HG02763 (cell line): ENCODE measurements around the gene GPER1.
"Not testable (repeated sequence)": the region's sequence is repeated elsewhere in the genome, so short reads cannot be mapped to it uniquely, and the experiment has no call there.

Experiments used
- ATAC-seq: cut with Tn5 transposase; IDR thresholded peaks from one replicate; pipeline ENCODE4 v1.9.1; 2021; ENCODE audit warnings: mild to moderate bottlenecking, moderate library complexity; ENCODE audit not compliant: unreplicated experiment

The GPER1 gene

GRCh38 chr7:1087952-1088920 is at the start of gene GPER1:
GPER1 (plus strand) TSS chr7:1088113; CDS start chr7:1091729, 3,616 bp downstream.
- no peak for ATAC-seq

- not testable (repeated sequence) for ATAC-seq
Observed at GRCh38 chr7:1040233-1040632, 47.7 kb upstream of the GPER1 start.

- ATAC-seq: no peak
Observed at GRCh38 chr7:1040790-1041189, 47.1 kb upstream of the GPER1 start.

- ATAC-seq: no peak
Observed at GRCh38 chr7:1041551-1042491, 46.1 kb upstream of the GPER1 start.

GRCh38 chr7:1042492-1042833 is 45.5 kb upstream of the GPER1 start:
- no peak for ATAC-seq

GRCh38 chr7:1043552-1044188 is 44.2 kb upstream of the GPER1 start:
- ATAC-seq: no peak

GRCh38 chr7:1044189-1045068 is 43.5 kb upstream of the GPER1 start, which contains the start of gene GPR146:
GPR146 (plus strand) TSS chr7:1044546; CDS start chr7:1057516, 12,970 bp downstream.
- peak; percentile 90 for ATAC-seq

GRCh38 chr7:1045069-1046063 is 42.5 kb upstream of the GPER1 start:
- no peak for ATAC-seq

GRCh38 chr7:1046722-1047679 is 40.9 kb upstream of the GPER1 start:
- no peak for ATAC-seq

GRCh38 chr7:1049006-1049741 is 38.7 kb upstream of the GPER1 start:
- no peak for ATAC-seq

GRCh38 chr7:1049801-1050200 is 38.1 kb upstream of the GPER1 start:
- ATAC-seq: no peak

- no peak for ATAC-seq
Observed at GRCh38 chr7:1050254-1050906, 37.5 kb upstream of the GPER1 start.

GRCh38 chr7:1050956-1051690 is 36.8 kb upstream of the GPER1 start:
- ATAC-seq: no peak

GRCh38 chr7:1052031-1052818 is 35.7 kb upstream of the GPER1 start:
- no peak for ATAC-seq

- ATAC-seq: no peak
Observed at GRCh38 chr7:1053002-1053411, 34.9 kb upstream of the GPER1 start.
